IPS-15b (cell line): ENCODE results near the gene ARID1A.
A peak's percentile ranks its signal among the peaks of the same experiment; 100 is the strongest.

Experiments
- H3K27me3 ChIP-seq: one replicate; pipeline ENCODE4 v1.6.1; 2013; ENCODE audit warnings: low read length; ENCODE audit not compliant: control insufficient read depth, insufficient read depth
- H3K36me3 ChIP-seq: one replicate; pipeline ENCODE4 v1.6.1; 2013; ENCODE audit warnings: low read length; ENCODE audit not compliant: control insufficient read depth, insufficient read depth
- H3K4me1 ChIP-seq: one replicate; pipeline ENCODE4 v1.6.1; 2013; ENCODE audit warnings: mild to moderate bottlenecking, low read length; ENCODE audit not compliant: control insufficient read depth, insufficient read depth
- H3K4me3 ChIP-seq: one replicate; pipeline ENCODE4 v1.5.1; 2013; ENCODE audit warnings: low read depth, low read length
- H3K9ac ChIP-seq: one replicate; pipeline ENCODE4 v1.6.1; 2013; ENCODE audit warnings: low read depth, mild to moderate bottlenecking, low read length
- H3K9me3 ChIP-seq: one replicate; pipeline ENCODE4 v1.6.1; 2013; ENCODE audit warnings: mild to moderate bottlenecking, low read length; ENCODE audit not compliant: control insufficient read depth, insufficient read depth

ARID1A gene

GRCh38 chr1:26827106-26827604, 131.3 kb downstream of the ARID1A start:
- H3K36me3 ChIP-seq: no peaks in the 10 kb centered on the region
- H3K27me3 ChIP-seq: no peaks in the 10 kb centered on the region
- H3K4me1 ChIP-seq: peaks cover 3% of the 10 kb centered on the region
- H3K4me3 ChIP-seq: peak overlapping the region; percentile 52
- no peak overlapping the region for H3K9ac ChIP-seq
- H3K9me3 ChIP-seq: no peaks in the 10 kb centered on the region

- Histone ChIP-seq H3K9me3 (no peaks in the 10 kb centered on the region), H3K4me3 (peak overlapping the region; percentile 52), H3K27me3 (no peaks in the 10 kb centered on the region), H3K4me1 (peaks cover 3% of the 10 kb centered on the region), H3K36me3 (no peaks in the 10 kb centered on the region), H3K9ac (no peak overlapping the region)
These were observed 131.8 kb downstream of the ARID1A start for GRCh38 chr1:26827663-26828062.

- no peaks in the 10 kb centered on the region for H3K27me3 ChIP-seq
- no peaks in the 10 kb centered on the region for H3K9me3 ChIP-seq
- no peak overlapping the region for H3K4me3 ChIP-seq
- peaks cover 4% of the 10 kb centered on the region for H3K36me3 ChIP-seq
- H3K4me1 ChIP-seq: peaks cover 3% of the 10 kb centered on the region
- no peak overlapping the region for H3K9ac ChIP-seq
These were observed 132.7 kb downstream of the ARID1A start for GRCh38 chr1:26828411-26828991.

DNA sequence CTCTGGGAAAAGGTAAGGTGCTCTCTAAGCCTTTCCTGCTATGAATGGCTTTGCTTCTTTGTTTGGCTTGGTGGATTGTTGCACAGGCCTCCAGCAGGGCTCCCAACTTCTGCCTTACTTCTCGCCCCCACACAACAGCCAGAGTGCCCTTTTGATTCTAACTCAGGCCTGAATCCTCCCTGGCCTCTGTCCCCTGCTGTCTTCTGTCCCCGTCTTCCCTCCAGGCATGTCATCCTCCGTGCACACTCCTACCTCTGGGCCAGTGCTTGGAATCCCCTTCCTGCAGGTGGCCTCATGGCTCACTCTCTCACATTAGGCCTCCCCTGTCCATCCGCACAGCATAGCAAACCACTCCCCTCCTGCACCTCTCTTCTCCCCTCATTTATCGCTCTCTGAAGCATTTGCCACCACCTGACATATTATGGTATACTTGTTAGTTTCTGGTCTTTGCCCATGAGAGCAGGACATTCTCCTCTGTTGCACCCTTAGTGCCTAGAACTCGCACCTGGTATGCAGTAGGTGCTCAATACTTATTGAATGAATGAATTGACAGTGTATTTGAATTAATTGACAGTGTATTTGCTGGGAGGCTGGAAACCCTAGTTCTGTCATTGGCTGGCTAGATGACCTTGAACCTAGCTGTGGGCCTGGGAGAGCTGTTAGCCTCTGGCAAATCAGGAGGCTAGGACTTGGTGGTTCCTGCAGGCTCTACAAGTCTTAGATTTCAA, 133.5 kb downstream of the ARID1A start:
- no peaks in the 10 kb centered on the region for H3K27me3 ChIP-seq
- H3K36me3 ChIP-seq: peaks cover 12% of the 10 kb centered on the region
- H3K9me3 ChIP-seq: no peaks in the 10 kb centered on the region
- peaks cover 3% of the 10 kb centered on the region for H3K4me1 ChIP-seq
- no peak overlapping the region for H3K4me3 ChIP-seq
- no peak overlapping the region for H3K9ac ChIP-seq

- Histone ChIP-seq H3K4me1 (peaks cover 3% of the 10 kb centered on the region), H3K36me3 (peaks cover 12% of the 10 kb centered on the region), H3K4me3 (no peak overlapping the region), H3K9ac (no peak overlapping the region), H3K9me3 (no peaks in the 10 kb centered on the region), H3K27me3 (no peaks in the 10 kb centered on the region)
These were observed 135.2 kb downstream of the ARID1A start for GRCh38 chr1:26831059-26831458.
